ENCODE results near the gene KRT82.

The KRT82 gene

DNA sequence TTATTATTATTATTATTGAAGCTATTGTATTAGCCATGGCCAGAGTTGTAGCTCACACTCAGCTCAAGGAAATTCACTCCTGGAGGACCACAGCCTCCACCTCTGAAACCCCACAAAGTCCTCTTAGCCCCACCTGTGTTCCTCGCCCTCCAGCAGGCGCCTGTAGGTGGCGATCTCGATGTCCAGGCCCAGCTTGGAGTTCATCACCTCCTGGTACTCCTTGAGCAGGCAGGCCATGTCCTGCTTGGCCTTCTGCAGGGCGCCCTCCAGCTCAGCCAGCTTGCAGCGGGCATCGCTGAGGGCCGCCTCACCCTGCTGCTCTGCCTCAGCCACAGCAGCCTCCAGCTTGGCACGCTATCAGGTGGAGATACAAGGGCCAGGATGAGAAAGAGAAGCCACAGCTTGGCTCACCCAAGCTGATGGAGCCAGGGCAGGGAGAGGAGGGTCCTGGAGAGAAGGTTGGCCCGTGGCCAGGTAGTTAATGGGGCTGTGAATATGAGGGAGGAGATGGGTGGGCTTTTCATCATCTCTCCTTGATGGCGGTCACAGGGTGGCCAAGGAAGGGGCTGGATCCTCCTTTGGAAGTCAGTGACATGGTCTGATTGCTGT, 43.9 kb downstream of the KRT82 start:
- DNase-seq, result no peak

DNA sequence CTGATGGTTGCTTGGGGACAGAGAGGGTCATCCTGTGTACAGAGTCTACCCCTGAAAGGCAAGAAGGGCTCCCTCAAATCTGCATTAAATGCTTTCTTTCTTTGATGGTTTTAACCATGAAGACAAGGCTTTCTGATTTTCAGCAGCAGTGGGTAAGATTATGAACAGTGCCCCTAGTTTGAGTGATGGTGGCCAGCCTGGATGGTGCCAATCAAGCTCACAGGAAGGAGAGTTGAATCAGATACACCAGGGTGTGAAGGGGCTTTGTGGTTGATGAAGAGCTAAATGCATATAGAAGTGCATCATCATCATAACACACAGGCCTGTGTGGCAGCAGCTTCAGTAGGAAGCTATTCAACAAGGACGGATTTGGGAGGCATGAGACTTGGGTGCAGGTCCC, 44.6 kb downstream of the KRT82 start:
- DNase-seq, result no peak

DNA sequence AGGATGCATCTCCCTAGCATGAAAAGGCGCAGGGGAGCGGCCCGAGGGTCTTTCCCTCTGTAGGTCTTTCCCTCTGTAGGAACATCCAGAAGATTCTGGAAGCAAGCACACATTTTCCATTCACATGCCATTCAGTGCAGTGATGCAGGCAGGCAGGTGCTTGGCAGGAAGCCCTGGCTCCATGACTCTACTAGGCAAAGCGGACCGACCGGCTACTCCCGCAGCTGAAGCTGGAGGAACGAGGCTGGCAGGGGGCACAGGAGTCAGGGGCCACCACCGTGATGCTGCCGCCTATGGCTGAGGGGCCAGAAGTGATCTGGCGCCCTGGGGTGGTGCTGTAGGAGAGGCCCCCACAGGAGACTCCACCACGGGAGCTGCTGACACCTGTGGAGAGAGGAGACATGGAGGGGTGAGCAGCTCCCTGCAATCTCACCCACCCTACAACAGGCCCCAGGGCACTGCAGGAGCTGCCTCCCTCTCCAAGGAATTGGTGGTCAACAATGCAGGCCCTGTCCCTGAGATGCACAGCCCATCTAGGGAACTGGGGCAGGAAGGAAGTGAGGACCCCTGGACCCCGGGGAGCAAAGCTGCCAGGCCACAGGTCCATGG, 45.4 kb downstream of the KRT82 start:
- DNase-seq, result peak in 2 of 56 donors; percentile 9 to 15

DNA sequence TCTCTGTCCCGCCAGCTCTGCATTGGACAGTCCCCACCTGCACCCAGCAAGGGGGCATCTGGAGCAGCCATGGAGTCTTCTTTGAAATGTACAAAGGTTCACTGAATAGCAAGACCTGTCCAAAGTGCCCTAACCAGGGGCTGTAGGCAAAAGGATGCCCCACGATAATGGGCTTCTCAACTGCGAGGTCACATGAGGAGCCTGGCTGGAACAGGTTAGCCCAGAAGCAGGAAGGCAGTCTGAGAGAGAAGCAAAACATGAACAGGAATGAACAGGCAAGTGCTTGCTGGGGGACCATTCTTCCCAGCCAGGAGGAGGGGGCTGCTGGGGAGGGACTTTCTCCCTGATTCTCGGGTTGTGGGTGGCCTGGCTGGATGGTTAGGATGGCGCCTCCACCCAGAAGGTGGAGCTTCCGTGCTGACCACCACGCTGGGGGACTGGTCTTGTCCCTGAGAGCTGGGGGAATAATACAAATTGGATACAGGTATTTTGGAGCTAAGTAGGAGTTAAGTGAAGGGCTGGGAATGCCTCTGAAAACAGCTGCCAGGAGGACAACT, 46.0 kb downstream of the KRT82 start:
- DNase-seq, result no peak

DNA sequence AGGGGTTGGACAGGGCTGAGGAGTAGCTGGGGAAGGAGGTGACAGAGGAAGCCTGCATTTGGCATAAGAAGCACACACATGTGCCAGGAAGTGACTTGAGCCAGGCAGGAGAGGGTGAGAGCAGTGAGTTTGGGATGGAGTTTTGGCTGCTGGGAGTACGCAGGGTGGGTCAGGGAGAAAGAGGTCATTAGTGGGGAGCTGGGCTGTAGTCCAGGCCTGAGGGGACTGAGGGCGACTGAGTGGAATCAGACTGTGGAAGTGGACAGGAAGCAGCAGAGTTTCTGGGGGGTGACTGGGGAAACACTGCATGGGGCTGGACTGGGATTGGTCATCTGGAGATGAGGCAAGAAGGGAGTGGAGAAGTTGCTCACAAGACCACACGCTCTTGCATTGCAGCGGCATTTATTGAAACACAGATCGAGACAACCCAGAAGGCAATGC, 46.5 kb downstream of the KRT82 start:
- no peak for DNase-seq

DNA sequence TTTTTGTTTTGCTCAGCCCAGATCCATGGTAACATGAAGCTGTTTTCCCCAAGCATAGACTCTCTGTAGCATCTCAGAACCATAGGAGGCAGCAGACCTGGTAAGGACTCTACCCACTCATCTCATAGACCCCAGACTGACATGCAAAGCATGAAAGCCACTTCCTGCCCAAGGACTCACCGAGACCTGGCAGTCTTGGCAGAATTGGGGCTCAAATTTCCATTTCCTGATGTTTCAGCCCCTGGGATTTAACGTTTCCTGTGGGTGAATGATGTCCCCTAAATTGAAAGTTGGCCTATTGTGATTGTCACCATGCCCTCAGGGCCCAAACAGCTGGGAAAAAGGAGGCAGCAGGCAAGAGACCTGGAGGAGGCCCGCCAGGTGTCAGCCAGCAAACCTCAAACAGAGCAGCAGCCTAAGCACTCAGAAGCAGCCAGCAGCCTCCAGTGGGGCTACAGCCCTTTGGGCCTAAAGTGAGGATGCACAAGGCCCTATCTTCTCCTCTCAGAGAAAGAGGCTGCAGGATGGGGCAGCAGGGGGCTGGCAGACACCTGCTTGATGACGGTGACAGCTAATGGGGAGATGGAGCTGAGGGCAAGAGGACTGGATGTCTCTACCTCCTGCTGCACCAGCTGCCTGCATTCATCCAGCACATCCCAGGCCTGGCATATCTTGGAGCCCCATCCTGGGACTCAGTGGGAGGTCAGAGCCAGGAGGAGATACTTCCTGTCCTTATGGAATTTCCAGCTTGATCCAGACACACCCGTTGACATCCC, 47.4 kb downstream of the KRT82 start:
- DNase-seq, result no peak

DNA sequence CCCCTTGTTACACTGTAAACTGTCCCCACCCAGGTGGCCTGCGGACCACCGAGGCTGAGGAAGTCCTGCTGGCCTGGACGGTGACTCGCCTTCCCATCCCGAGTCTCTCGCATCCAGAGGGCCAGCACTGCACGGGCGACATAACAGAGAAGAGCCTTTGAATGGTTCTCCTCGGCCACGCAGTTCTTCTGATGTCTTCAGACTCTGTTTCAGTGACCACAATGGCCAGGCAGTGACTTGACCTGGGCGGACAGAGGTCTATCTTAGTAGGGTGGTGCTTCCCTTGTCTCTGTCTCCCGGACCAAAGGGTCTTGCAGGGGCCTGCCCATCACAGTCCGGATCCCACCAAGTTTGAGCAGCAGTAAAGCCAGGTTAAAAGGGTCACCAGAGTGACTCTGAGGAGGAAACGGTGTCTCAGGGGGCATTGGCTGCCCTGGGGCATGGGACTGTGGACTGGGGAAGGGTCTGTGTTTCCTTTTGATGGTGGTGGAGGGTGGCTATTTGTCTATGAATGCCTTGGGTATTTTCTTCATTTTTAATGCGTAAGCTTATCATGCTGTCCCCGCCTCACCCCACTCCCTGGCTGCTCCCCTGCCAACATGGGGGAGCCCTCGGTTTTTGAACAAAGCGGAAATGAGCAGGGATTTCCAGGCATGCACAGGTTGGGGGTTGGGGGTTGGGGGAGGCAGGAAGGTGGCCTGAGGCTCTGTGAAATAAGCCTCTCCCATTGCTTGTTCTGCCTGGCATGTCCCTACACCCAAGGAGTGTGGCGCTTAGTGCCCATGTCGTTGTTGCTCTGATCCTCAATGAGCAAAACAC, 49.2 kb downstream of the KRT82 start:
- no peak for DNase-seq

DNA sequence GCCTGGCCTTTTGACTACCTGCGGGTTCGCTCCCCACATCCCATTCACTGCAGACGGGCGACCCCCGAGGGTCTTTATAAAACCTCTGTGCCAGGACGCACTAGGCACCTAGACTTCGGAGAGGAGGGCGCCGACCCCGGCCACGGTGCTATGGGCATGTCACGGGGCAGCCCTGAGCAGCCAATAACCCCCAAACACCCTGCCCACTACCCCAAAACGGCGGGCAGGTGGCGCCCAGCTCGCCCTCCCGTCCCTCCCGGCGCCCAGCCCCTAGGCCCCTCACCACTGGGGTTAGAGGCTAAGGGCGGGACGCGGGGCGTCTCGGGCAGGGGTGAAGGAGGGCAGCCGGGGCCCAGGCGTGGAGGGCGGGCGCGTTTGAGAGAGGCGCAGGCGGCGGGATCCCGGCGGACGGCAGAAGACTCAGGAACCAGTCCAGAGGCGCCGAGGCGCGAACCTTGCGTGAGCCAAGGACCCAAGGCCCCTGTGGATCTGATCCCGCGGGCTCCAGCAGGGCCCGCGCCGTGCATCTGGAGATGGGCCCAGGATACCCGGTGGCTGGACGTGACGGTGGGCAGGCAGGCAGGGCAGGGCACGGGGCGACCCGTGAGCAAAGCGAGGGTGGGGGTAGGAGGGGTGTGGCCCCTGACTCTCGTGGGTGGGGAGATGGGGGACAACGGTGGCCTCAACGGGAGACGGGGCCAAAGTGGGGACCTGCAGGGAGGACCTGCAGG, 49.9 kb downstream of the KRT82 start:
- no peak for DNase-seq

DNA sequence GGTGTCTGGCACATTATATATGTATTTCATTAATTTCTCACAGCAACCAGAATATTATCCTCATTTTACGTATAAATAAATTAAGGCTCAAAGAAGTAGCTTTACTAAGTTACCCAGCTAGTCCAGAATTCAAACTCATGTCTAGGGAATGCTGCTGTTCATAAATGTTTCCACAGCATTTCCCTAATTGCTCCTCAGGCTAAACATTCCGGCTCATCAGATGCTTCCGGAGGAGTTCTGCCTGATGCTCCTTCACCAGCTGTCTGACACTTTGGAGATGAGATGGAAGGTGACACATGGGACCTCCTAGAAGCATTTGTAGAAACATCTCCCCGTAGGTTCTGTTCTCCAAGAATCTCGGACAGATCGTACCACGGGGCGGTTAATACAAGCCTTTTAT, 51.0 kb downstream of the KRT82 start:
- DNase-seq, result no peak

DNA sequence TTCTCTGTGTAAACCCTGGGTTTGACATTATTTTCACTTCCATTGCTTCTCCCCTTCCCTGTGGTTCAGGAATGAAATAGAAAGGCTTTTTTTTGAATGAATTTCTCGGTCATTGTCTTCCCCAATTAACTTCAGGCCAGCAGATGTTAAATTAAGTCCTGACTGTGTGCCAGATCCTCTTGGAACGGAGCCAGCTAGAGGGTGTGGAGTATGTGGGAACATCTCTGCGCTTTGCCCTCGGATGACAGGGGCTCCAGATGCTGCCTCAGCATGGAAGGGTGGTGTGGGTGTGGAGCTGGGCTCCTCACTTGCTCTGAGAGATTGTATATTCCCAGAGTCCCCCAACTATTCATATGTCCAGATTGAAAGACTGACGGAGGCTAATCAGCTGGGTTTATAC, 51.9 kb downstream of the KRT82 start:
- no peak for DNase-seq

DNA sequence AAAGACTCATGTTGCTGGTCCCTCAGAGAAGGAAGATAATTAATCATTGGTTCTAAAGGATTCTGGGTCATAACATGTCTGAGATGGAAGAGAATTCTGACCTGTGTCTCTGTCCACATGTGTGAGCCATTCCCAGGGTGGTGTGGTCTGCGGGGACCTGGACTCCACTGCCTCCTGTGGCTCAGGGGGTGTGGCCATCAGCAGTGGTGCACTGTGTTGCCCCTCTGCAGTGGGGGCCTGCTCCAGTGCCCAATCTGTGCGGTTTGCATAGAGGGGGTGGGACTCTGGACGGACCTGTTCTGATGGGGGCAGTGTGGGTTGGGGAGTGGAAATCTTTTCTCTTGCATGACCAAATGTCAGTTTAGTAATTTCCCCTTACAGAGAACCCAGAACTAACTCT, 52.4 kb downstream of the KRT82 start:
- DNase-seq, result no peak

DNA sequence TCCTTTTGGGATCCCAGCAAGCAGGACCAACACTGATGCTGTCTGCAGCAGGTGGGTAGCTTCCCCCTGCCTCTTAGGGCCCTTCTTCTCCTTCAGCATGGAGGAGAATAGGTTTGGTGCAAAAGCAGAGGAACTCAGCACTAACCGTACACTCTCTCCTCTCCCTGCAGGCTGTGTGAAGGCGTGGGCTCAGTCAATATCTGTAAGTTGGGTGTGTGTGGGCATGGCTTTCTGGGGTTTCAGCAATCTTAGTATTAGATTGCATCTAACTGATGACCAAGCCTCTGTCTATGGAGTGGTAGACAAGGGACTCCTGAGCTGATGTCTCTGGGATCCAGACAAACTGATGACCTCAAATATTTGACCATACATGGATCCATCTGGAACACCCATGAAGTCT, 53.2 kb downstream of the KRT82 start:
- DNase-seq, result no peak

DNA sequence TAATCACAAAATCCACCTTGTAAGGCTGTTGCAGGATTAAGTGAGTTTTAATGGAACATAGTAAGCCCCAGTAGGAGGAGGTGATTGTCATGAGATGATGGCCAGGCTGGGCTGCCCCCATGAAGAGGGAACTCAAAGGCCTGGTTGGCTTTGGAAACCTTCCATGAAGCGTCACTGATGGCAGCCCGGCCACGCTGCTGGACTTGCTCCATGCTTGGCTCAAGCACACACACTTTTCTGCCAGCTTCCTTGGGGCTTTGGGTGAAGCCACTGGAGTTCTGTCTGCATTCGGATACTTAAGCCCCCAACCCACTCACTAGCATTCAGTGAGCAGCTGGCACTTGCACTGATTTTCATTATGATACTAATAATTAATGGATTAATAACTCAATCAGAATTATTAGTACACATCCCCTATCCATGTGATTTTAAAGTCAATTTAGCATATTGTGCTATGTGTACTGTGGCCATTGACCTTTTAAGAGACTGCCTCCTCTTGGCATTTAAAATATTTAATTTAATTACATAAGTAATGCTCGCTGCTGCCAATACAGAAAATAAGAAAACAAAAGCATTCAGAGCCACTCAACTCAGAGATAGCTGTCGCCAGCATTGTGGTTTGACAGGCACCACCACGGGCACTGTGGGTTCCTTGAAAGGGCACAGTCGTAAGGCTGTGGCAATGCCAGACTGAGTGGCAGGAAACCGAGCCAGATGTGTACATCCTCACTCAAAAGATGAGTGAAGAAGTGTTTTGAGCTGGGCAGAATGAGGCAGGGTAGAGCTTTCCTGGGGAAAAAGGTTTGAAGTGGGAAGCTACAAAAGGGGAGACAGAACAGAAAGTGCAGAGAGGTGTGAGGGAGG, 54.7 kb downstream of the KRT82 start:
- peak in 38 of 56 donors; percentile 3 to 88 (median 36) for DNase-seq

DNA sequence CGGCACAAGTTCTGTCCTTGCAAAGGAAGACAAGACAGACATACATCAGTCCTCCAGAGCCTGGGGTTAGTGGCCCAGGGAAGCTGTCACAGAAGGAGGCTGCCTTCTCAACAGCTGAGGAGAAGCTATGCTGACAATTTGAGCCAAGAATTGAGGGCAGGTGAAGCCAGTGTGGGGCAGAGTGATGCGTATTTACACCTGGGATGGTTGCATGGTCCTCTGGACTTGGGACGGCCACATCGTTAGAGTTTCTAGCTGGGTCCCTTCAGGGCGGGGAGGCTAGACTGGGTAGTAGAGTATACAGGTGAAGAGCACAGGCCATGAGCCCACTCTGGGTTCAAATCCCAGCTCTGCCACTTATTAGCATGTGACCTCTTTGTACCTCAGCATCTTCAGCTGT, 55.3 kb downstream of the KRT82 start:
- DNase-seq, result no peak

DNA sequence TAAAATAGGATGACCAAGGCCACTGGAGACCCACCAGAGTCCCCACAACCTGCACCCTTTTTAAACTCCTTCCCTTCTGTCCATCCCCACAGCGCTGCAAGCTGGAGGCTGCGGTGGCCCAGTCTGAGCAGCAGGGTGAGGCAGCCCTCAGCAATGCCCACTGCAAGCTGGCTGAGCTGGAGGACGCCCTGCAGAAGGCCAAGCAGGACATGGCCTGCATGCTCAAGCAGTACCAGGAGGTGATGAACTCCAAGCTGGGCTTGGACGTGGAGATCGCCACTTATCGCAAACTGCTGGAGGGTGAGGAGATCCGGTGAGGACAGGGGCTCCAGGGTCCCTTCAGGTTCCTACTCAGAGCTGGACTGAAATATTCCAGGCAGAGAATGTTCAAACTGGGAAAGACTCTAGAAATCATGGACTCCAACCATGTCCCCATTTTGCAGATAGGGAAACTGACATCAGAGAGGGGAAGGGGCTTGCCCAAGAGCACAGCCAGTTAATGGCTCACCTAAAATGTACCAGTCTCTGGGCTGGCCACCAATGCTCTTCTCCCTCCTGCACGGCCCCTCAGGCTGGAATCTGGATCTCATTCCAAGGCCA, 56.0 kb downstream of the KRT82 start:
- no peak for DNase-seq

DNA sequence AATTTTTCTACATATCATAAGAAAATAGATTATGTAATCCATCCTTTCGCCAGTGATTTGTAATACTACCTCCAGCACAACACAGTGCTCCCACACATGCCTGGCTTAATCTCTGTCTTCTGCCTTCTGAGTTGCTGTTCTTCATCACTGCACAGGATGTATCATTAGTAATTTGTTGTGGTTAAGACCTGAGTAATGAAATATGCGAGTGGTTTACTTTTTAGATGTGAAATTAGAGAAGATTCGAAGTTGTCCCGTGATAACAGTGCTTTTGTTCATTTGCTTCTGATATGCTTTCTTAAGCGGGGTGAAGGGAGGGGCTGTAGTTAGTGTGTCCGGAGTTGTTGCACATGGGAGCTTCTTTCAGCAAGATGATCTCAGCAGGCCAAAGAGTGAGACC, 56.9 kb downstream of the KRT82 start:
- DNase-seq, result no peak

DNA sequence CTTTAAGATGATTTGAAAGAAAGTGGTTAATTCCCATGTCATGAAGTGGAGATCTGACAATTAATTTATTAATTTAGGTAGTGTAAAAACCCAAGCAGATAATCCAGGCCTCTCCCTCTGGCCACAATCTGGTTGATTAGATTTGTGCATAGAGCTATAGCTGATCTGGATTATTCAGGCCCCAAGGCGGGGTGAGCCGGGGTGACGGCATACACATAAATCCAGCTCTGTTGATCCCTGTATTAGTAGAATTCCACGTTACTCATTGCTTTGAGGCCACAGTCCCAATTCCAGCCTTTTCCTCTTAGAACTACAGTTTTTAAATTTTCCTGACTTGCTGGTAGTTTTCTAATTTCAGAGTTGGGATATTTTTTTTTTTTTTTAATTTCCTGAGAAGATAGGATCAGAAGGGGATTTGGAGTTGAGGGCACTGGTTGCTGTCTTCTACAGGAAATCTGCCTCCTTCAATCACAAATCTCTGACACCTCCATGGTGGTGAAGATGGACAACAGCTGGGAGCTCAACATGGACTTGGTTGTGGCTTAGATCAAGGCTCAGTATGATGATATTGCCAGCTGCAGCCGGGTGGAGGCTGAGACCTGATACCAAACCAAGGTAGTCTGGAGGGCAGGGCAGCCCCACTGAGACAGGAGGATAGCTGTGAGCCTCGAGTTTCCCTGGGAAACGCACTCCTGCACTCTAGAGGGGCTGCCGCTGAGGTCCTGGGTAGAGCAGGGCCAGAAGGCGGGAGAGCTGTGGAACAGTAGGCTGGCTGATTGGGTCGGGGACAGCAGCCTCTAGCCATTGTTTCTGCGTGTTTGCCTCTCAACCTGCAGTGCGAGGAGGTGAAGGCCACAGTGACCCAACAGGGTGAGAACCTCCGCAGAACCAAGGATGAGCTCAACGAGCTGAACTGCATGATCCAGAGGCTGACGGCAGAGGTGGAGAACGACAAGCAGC, 58.3 kb downstream of the KRT82 start:
- no peak for DNase-seq

DNA sequence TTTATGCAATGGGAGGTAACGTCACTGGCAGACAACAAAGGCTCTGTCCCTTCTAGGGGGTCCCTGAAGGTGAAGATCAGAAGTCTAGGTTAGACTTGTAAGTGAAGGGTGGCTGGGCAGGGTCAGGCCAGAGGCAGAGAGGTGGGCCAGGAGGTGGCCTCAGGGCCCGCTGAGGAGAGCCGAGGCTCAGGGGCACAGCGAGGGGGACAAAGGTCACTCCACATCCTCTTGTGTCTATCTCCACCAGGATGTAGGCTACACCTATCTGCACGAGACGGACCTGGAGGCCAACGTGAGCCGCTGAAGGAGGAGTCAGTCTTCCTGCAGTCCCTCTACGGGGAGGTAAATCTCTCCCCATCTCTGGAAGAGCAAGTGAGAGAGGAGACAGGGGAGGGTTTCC, 59.1 kb downstream of the KRT82 start:
- no peak for DNase-seq
